ENCODE data around the gene NUTF2. TPM values are rescaled to one million over a fixed set of nuclear protein-coding genes. Genes with fewer than 3 reads are reported as not detected.

Gene NUTF2
- total RNA-seq, 1 donor from 2014 or later: 121 TPM

DNA sequence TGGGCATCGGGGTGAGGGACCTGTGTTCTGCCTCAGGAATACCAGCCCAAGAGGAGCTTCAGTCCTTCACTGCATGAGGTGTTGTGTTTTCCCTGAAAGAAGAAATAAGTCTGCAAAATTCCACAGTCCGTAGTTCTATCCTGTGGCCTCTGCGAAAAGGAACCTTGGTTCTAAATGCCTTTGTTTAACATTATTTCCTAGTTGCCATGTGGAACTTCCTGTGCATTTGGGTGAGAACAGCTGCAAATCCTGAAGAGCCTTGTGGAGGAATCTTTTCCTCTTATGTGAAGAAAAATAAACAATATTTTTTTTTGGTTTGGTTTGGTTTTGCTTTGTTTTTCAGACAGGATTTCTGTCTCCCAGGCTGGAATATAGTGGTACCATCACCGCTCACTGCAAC lies 56.1 kb downstream of the NUTF2 start:
- DNase-seq (ENCODE audit: extremely low spot score, unreplicated experiment): no peak

DNA sequence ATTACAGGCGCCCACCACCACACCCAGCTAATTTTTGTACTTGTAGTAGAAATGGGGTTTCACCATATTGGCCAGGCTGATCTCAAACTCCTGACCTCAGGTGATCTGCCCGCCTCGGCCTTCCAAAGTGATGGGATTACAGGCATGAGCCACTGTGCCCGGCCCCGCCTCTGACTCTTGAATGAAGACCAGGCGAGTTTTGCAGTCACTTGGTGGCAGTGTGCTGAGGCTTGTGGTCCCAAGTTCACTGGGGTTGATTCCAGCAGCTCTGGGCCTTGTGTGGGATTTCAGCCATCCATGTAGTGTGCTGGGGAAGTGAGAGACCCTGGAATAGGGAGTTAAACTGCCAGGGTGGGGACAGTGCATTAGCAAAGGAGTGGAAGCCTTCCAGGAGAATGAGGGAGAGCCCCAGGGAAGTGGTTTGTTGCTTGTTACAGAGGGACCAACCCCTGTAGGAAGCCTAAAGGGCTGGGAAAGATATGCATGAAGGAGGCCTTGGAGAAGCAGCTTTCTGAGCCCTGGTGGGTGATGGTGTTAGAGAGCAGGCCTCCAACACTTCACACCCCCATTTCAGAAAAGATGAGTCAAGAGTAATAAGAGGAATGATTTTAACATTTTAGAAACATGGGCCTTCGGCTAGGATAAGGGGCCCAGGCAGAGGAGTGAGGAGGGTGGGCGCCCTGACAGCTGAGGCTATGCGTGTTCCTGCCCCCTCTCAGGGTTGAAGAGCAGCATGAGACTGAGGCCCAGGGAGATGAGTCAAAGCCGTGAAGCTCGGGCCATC lies 60.9 kb downstream of the NUTF2 start:
- TF ChIP-seq, protein P1, sequence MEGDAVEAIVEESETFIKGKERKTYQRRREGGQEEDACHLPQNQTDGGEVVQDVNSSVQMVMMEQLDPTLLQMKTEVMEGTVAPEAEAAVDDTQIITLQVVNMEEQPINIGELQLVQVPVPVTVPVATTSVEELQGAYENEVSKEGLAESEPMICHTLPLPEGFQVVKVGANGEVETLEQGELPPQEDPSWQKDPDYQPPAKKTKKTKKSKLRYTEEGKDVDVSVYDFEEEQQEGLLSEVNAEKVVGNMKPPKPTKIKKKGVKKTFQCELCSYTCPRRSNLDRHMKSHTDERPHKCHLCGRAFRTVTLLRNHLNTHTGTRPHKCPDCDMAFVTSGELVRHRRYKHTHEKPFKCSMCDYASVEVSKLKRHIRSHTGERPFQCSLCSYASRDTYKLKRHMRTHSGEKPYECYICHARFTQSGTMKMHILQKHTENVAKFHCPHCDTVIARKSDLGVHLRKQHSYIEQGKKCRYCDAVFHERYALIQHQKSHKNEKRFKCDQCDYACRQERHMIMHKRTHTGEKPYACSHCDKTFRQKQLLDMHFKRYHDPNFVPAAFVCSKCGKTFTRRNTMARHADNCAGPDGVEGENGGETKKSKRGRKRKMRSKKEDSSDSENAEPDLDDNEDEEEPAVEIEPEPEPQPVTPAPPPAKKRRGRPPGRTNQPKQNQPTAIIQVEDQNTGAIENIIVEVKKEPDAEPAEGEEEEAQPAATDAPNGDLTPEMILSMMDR (IDR thresholded peaks at IDR 0.05): no peak
- DNase-seq (ENCODE audit: extremely low spot score, unreplicated experiment): no peak
- peaks cover 13% of the 10 kb centered on the region for H3K36me3 Mint-ChIP-seq (ENCODE audit: unreplicated experiment)
- no peak overlapping the region for H3K4me3 Mint-ChIP-seq (ENCODE audit: unreplicated experiment)
- H3K27ac Mint-ChIP-seq (ENCODE audit: unreplicated experiment): no peak overlapping the region
- H3K9me3 Mint-ChIP-seq (ENCODE audit: unreplicated experiment): no peaks in the 10 kb centered on the region
- H3K27me3 Mint-ChIP-seq (ENCODE audit: unreplicated experiment): no peaks in the 10 kb centered on the region
- H3K4me1 Mint-ChIP-seq (ENCODE audit: unreplicated experiment): peaks cover 9% of the 10 kb centered on the region

More for the DNA sequence above, 56.1 kb downstream of the NUTF2 start:
- no peaks in the 10 kb centered on the region for H3K27me3 Mint-ChIP-seq (ENCODE audit: unreplicated experiment)
- no peaks in the 10 kb centered on the region for H3K9me3 Mint-ChIP-seq (ENCODE audit: unreplicated experiment)
- TF ChIP-seq, protein P1 (IDR thresholded peaks at IDR 0.05): no peak
- peaks cover 2% of the 10 kb centered on the region for H3K4me1 Mint-ChIP-seq (ENCODE audit: unreplicated experiment)
- peak overlapping the region; percentile 28 for H3K27ac Mint-ChIP-seq (ENCODE audit: unreplicated experiment)
- no peak overlapping the region for H3K4me3 Mint-ChIP-seq (ENCODE audit: unreplicated experiment)
- peaks cover 3% of the 10 kb centered on the region for H3K36me3 Mint-ChIP-seq (ENCODE audit: unreplicated experiment)

DNA sequence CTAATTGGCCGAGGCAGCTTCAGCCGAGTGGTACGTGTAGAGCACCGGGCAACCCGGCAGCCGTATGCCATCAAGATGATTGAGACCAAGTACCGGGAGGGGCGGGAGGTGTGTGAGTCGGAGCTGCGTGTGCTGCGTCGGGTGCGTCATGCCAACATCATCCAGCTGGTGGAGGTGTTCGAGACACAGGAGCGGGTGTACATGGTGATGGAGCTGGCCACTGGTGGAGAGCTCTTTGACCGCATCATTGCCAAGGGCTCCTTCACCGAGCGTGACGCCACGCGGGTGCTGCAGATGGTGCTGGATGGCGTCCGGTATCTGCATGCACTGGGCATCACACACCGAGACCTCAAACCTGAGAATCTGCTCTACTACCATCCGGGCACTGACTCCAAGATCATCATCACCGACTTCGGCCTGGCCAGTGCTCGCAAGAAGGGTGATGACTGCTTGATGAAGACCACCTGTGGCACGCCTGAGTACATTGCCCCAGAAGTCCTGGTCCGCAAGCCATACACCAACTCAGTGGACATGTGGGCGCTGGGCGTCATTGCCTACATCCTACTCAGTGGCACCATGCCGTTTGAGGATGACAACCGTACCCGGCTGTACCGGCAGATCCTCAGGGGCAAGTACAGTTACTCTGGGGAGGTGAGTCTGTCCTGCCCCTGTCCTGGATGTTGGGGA lies 62.5 kb downstream of the NUTF2 start:
- peaks cover 10% of the 10 kb centered on the region for H3K36me3 Mint-ChIP-seq (ENCODE audit: unreplicated experiment)
- no peaks in the 10 kb centered on the region for H3K9me3 Mint-ChIP-seq (ENCODE audit: unreplicated experiment)
- DNase-seq (ENCODE audit: extremely low spot score, unreplicated experiment): no peak
- no peak overlapping the region for H3K4me3 Mint-ChIP-seq (ENCODE audit: unreplicated experiment)
- TF ChIP-seq, protein P1 (IDR thresholded peaks at IDR 0.05): no peak
- peaks cover 7% of the 10 kb centered on the region for H3K4me1 Mint-ChIP-seq (ENCODE audit: unreplicated experiment)
- no peaks in the 10 kb centered on the region for H3K27me3 Mint-ChIP-seq (ENCODE audit: unreplicated experiment)
- peak overlapping the region; percentile 66 for H3K27ac Mint-ChIP-seq (ENCODE audit: unreplicated experiment)

DNA sequence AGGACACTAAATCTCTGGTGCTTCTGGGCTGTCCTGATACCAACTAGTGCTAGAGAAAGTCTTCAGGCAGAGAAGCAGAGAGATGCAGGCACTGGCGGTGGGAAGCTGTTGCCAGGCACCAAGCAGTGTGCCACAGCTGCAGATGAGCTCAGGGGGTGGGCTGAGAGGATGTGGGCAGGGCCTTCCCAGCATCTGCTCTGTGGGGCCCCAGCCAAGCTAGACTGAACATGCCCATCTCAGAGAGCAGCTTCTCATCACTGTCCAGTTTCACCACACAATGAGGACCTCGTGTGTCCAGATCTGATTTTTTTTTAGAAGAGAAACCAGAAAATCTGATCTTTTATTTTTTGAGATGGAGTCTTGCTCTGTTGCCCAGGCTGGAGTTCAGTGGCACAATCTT lies 63.4 kb downstream of the NUTF2 start:
- DNase-seq (ENCODE audit: extremely low spot score, unreplicated experiment): no peak
- Mint-ChIP-seq H3K27ac (ENCODE audit: unreplicated experiment) (peak overlapping the region; percentile 66), H3K36me3 (ENCODE audit: unreplicated experiment) (peaks cover 12% of the 10 kb centered on the region), H3K9me3 (ENCODE audit: unreplicated experiment) (no peaks in the 10 kb centered on the region), H3K4me1 (ENCODE audit: unreplicated experiment) (peaks cover 7% of the 10 kb centered on the region), H3K4me3 (ENCODE audit: unreplicated experiment) (no peak overlapping the region), H3K27me3 (ENCODE audit: unreplicated experiment) (no peaks in the 10 kb centered on the region)
- TF ChIP-seq, protein P1 (IDR thresholded peaks at IDR 0.05): no peak

Data from osteocyte (in vitro differentiated cells).